H1 (cell line): ENCODE data around the gene TOR4A. TPM values are rescaled to one million over a fixed set of nuclear protein-coding genes. Genes with fewer than 3 reads are reported as not detected.

Experiments
- CTCF ChIA-PET: fragments of 300-600 bp; sonication (Branson Sonifier 250); formaldehyde crosslinking; loops from one replicate; lab custom pipeline; 2021; ENCODE audit not compliant: partially characterized antibody; lab: Charles Lee
- POLR2A ChIA-PET: fragments of 300-600 bp; sonication (Branson Sonifier 250); formaldehyde crosslinking; loops from one replicate; lab custom pipeline; 2021; ENCODE audit warnings: inconsistent platforms; ENCODE audit not compliant: partially characterized antibody; lab: Charles Lee
- DNase-seq, 2 experiments: peaks; one replicate each; pipeline versions ENCODE4 v3.0.0 to v3.0.0-alpha.2; 2010 to 2022; ENCODE audit warnings: low spot score in 2 of 2, low read depth in 1 of 2, mixed read lengths in 1 of 2
- FAIRE-seq: peaks from 2 replicates; lab custom pipeline; 2011; peaks lifted over from hg19 to GRCh38; lab: Jason Lieb, UNC
- H2AFZ ChIP-seq: 2 replicates; pipeline ENCODE4 v1.8.1; 2012; ENCODE audit warnings: low read length, inconsistent platforms
- H2AK5ac ChIP-seq: 2 replicates; pipeline ENCODE4 v1.6.1; 2013; ENCODE audit warnings: low read depth, low read length
- H2BK120ac ChIP-seq: replicated peaks from 2 replicates; pipeline ENCODE3; 2013; ENCODE audit warnings: low read depth, low read length, inconsistent platforms
- H2BK12ac ChIP-seq: 2 replicates; pipeline ENCODE4 v1.6.1; 2013; ENCODE audit warnings: low read depth, low read length
- H2BK15ac ChIP-seq: 2 replicates; pipeline ENCODE4 v1.6.1; 2013; ENCODE audit warnings: low read length
- H2BK20ac ChIP-seq: 2 replicates; pipeline ENCODE4 v1.6.1; 2013; ENCODE audit warnings: low read length
- H2BK5ac ChIP-seq: 2 replicates; pipeline ENCODE4 v1.6.1; 2013; ENCODE audit warnings: low read depth, low read length
- H3K14ac ChIP-seq: 2 replicates; pipeline ENCODE4 v1.6.1; 2013; ENCODE audit warnings: inconsistent platforms; ENCODE audit not compliant: insufficient read length
- H3K18ac ChIP-seq: 2 replicates; pipeline ENCODE4 v1.6.1; 2013; ENCODE audit warnings: low read length; ENCODE audit errors: extremely low read depth
- H3K23ac ChIP-seq: 2 replicates; pipeline ENCODE4 v1.6.1; 2013; ENCODE audit warnings: inconsistent platforms; ENCODE audit not compliant: insufficient read length
- H3K23me2 ChIP-seq: 2 replicates; pipeline ENCODE4 v1.6.1; 2013; ENCODE audit warnings: low read depth, low read length
- H3K27ac ChIP-seq: 2 replicates; pipeline ENCODE4 v1.6.1; 2011; ENCODE audit warnings: low read depth, low read length, inconsistent platforms
- H3K27me3 ChIP-seq, 4 experiments: replicated peaks in 1 of 4; 1 replicate in 1 of 4; 2 replicates in 3 of 4; pipeline versions ENCODE4 v1.6.1 to v1.8.1; 2011 to 2013; ENCODE audit warnings: low read length in 3 of 4, mild to moderate bottlenecking in 3 of 4, inconsistent platforms in 2 of 4, mixed read lengths in 2 of 4, moderate library complexity in 1 of 4; ENCODE audit not compliant: control insufficient read depth in 3 of 4, insufficient read depth in 3 of 4; ENCODE audit errors: extremely low read depth in 1 of 4
- H3K36me3 ChIP-seq, 4 experiments: 2 replicates each; pipeline versions ENCODE4 v1.6.1 to v1.8.1; 2011 to 2013; ENCODE audit warnings: mild to moderate bottlenecking in 4 of 4, low read length in 3 of 4, moderate library complexity in 2 of 4, control low read depth in 1 of 4, inconsistent platforms in 1 of 4; ENCODE audit not compliant: insufficient read depth in 4 of 4, control insufficient read depth in 2 of 4
- H3K4ac ChIP-seq: replicated peaks from 2 replicates; pipeline ENCODE3; 2013; ENCODE audit warnings: low read length, low read depth, mixed read lengths, inconsistent platforms; ENCODE audit not compliant: insufficient read length
- H3K4me1 ChIP-seq, 4 experiments: replicated peaks in 1 of 4; 1 replicate in 1 of 4; 2 replicates in 3 of 4; pipeline versions ENCODE4 v1.6.1 to v1.8.1; 2011 to 2013; ENCODE audit warnings: low read length in 3 of 4, inconsistent platforms in 2 of 4, mixed read lengths in 1 of 4; ENCODE audit not compliant: insufficient read depth in 4 of 4, control insufficient read depth in 3 of 4
- H3K4me2 ChIP-seq, 2 experiments: 2 replicates each; pipeline versions ENCODE4 v1.6.1 to v1.8.1; 2011 to 2013; ENCODE audit warnings: low read depth in 2 of 2, low read length in 2 of 2, control low read depth in 1 of 2, inconsistent platforms in 1 of 2, mild to moderate bottlenecking in 1 of 2; ENCODE audit not compliant: insufficient read depth in 1 of 2
- H3K4me3 ChIP-seq, 4 experiments: fragments of 200-600, 300-600 bp in 1 of 4; sonication (generic), shearing (Covaris generic), sonication (Bioruptor Twin) in 1 of 4; 2 replicates each; pipeline versions ENCODE4 v1.5.1 to v1.8.1; 2011 to 2016; ENCODE audit warnings: low read length in 4 of 4, low read depth in 3 of 4, control low read depth in 2 of 4, inconsistent platforms in 2 of 4, mild to moderate bottlenecking in 2 of 4, mixed read lengths in 1 of 4, moderate library complexity in 1 of 4; ENCODE audit not compliant: insufficient read depth in 2 of 4; ENCODE audit errors: extremely low read depth in 1 of 4
- H3K56ac ChIP-seq: replicated peaks from 2 replicates; pipeline ENCODE3; 2013; ENCODE audit warnings: low read depth, mild to moderate bottlenecking, mixed read lengths, low read length, inconsistent platforms; ENCODE audit not compliant: insufficient read length
- H3K79me1 ChIP-seq: 2 replicates; pipeline ENCODE4 v1.6.1; 2013; ENCODE audit warnings: low read depth, low read length, control low read depth
- H3K79me2 ChIP-seq, 2 experiments: 2 replicates each; pipeline versions ENCODE4 v1.6.1 to v1.8.1; 2012 to 2013; ENCODE audit warnings: low read length in 2 of 2, mild to moderate bottlenecking in 2 of 2, inconsistent platforms in 1 of 2; ENCODE audit not compliant: insufficient read depth in 2 of 2, control insufficient read depth in 1 of 2
- H3K9ac ChIP-seq, 4 experiments: replicated peaks in 1 of 4; 1 replicate in 1 of 4; 2 replicates in 3 of 4; pipeline versions ENCODE4 v1.6.1 to v1.8.1; 2011 to 2013; ENCODE audit warnings: low read depth in 3 of 4, low read length in 3 of 4, control low read depth in 2 of 4, mild to moderate bottlenecking in 2 of 4, moderate library complexity in 2 of 4, inconsistent platforms in 1 of 4; ENCODE audit errors: extremely low read depth in 1 of 4
- H3K9me3 ChIP-seq, 2 experiments: 2 replicates each; pipeline versions ENCODE4 v1.6.1 to v1.8.1; 2012 to 2013; ENCODE audit warnings: mild to moderate bottlenecking in 2 of 2, moderate library complexity in 2 of 2, control low read depth in 1 of 2, inconsistent platforms in 1 of 2, low read depth in 1 of 2, low read length in 1 of 2, mixed read lengths in 1 of 2; ENCODE audit not compliant: insufficient read depth in 2 of 2
- H4K20me1 ChIP-seq, 2 experiments: replicated peaks in 1 of 2; 2 replicates each; pipeline versions ENCODE3 to v1.8.1; 2011 to 2013; ENCODE audit warnings: inconsistent platforms in 2 of 2, low read length in 2 of 2, mild to moderate bottlenecking in 1 of 2; ENCODE audit not compliant: insufficient read depth in 2 of 2, control insufficient read depth in 1 of 2
- H4K5ac ChIP-seq: 2 replicates; pipeline ENCODE4 v1.6.1; 2013; ENCODE audit warnings: low read length, low read depth, mixed read lengths, inconsistent platforms; ENCODE audit not compliant: insufficient read length
- H4K8ac ChIP-seq: 2 replicates; pipeline ENCODE4 v1.8.0; 2013; ENCODE audit warnings: mild to moderate bottlenecking, moderate library complexity, low read length, inconsistent platforms; ENCODE audit not compliant: insufficient read depth; ENCODE audit errors: extremely low read depth
- H4K91ac ChIP-seq: replicated peaks from 2 replicates; pipeline ENCODE3; 2013; ENCODE audit warnings: low read length, mixed read lengths, inconsistent platforms; ENCODE audit not compliant: insufficient read length
- BACH1 ChIP-seq: IDR thresholded peaks from 2 replicates; pipeline ENCODE4 v1.6.1; 2012; ENCODE audit warnings: low read length, improper control_type of control experiment
- CTBP2 ChIP-seq: IDR thresholded peaks from 2 replicates; pipeline ENCODE4 v1.7.0; 2011; ENCODE audit warnings: borderline replicate concordance, mild to moderate bottlenecking, moderate library complexity, mixed read lengths, low read length; ENCODE audit not compliant: insufficient read depth, insufficient read length
- HDAC6 ChIP-seq: IDR thresholded peaks from one replicate; pipeline ENCODE4 v1.7.1; 2012; ENCODE audit warnings: low read depth, mild to moderate bottlenecking, inconsistent platforms, low read length, moderate library complexity
- KDM1A ChIP-seq: fragments of 200-600, 300-600 bp; sonication (generic); IDR thresholded peaks from 2 replicates; pipeline ENCODE4 v1.7.1; 2016; ENCODE audit warnings: mild to moderate bottlenecking, low read length, borderline replicate concordance
- KDM5A ChIP-seq: fragments of 200-600 bp; IDR thresholded peaks from 2 replicates; pipeline ENCODE4 v1.7.1; 2012; ENCODE audit warnings: mild to moderate bottlenecking, low read length, inconsistent platforms, mixed read lengths
- MAFK ChIP-seq: IDR thresholded peaks from 2 replicates; pipeline ENCODE4 v1.6.1; 2012; ENCODE audit warnings: low read depth, mild to moderate bottlenecking, improper control_type of control experiment, low read length
- MAX ChIP-seq: IDR thresholded peaks from 2 replicates; pipeline ENCODE4 v1.6.1; 2012; ENCODE audit warnings: inconsistent platforms
- RNF2 ChIP-seq: fragments of 200-900, 300-1000 bp; sonication (generic); IDR thresholded peaks from 2 replicates; pipeline ENCODE4 v1.7.1; 2016; ENCODE audit warnings: borderline replicate concordance, low read depth, mild to moderate bottlenecking, antibody characterized with exemption, low read length; ENCODE audit not compliant: poor library complexity, severe bottlenecking; ENCODE audit errors: missing control alignments
- SP1 ChIP-seq: IDR thresholded peaks from 2 replicates; pipeline ENCODE4 v1.6.1; 2011; ENCODE audit warnings: low read depth, low read length
- USF2 ChIP-seq: IDR thresholded peaks from 2 replicates; pipeline ENCODE4 v1.6.1; 2011; ENCODE audit warnings: low read length, improper control_type of control experiment
- WGBS, 2 experiments: shearing (Covaris generic) in 1 of 2; methylation state at CpG; one replicate each; pipeline versions ENCODE4 v1.1.6 to v1.1.7; 2013 to 2015; ENCODE audit warnings: low lambda C conversion rate in 2 of 2, mixed read lengths in 2 of 2, inconsistent platforms in 1 of 2, low coverage in 1 of 2, missing lambda C conversion rate in 1 of 2; ENCODE audit not compliant: insufficient replicate concordance in 2 of 2, insufficient coverage in 1 of 2, insufficient read length in 1 of 2; ENCODE audit errors: extremely low coverage in 1 of 2, missing lambda C conversion rate in 1 of 2; 5-methylcytosine and 5-hydroxymethylcytosine counted together
- polyA plus RNA-seq, 7 experiments: library from polyadenylated mRNA; depleted of rRNA in 3 of 7; stranded (reverse) in 5 of 7; unstranded in 2 of 7; fragments of >200 nt in 5 of 7; fragments of 200-250 nt in 2 of 7; gene quantifications; 1 replicate in 5 of 7; 2 replicates in 1 of 7; 4 replicates in 1 of 7; pipeline versions ENCODE4 v1.2.1 to v1.2.3, GENCODE V29; 2011 to 2013; ENCODE audit warnings: missing spikeins in 2 of 7, mixed read lengths in 2 of 7
- total RNA-seq: library from RNA; stranded (reverse); fragmentation: NEBNext Ultra II Directional; extraction: Animal tissue kit (Norgen Biotek cat#: 25700); gene quantifications from 2 replicates; pipeline ENCODE4 v1.2.1, GENCODE V29; 2021

Gene TOR4A
- total and polyA plus RNA-seq, 2 of the 8 experiments (the other 6 are each of a cell fraction or from before 2014, with no cell fraction given): 8.4 to 9.3 TPM

- Histone ChIP-seq H3K14ac (no peak overlapping the region), H3K9ac (no peak overlapping the region), H4K20me1 (peaks cover under 1 to 10% of the 10 kb centered on the region in 2 experiments), H3K23ac (no peak overlapping the region), H3K27ac (no peak overlapping the region), H2AFZ (no peak overlapping the region), H3K56ac (no peak overlapping the region), H4K91ac (no peak overlapping the region), H2BK5ac (no peak overlapping the region), H3K9me3 (no peaks in the 10 kb centered on the region), H3K79me1 (no peaks in the 10 kb centered on the region), H3K4me3 (no peak overlapping the region), H2BK20ac (no peak overlapping the region), H4K5ac (no peak overlapping the region), H2AK5ac (no peak overlapping the region), H3K23me2 (no peaks in the 10 kb centered on the region), H3K4ac (no peak overlapping the region), H2BK120ac (no peak overlapping the region), H2BK15ac (no peak overlapping the region), H4K8ac (no peak overlapping the region), H3K27me3 (no peaks in the 10 kb centered on the region), H3K79me2 (no peaks in the 10 kb centered on the region), H3K4me1 (no peaks in the 10 kb centered on the region), H3K18ac (no peak overlapping the region), H2BK12ac (no peak overlapping the region), H3K4me2 (no peak overlapping the region), H3K36me3 (peaks cover 6 to 37% (median 22%) of the 10 kb centered on the region in 4 experiments)
- POLR2A ChIA-PET: interaction anchor here (1.2 to 69.9 kb wide), 3 partner anchors 10 to 137 kb away, joined by 3 to 1462 read pairs (median 1462); partner anchors contain the start of genes CYSRT1, NDOR1, NELFB and RNF208
- WGBS, 2 experiments: 95% methylated on average over 15 of the region's 34 CpGs; no CpG with 5 or more reads in 1 of the 2 experiments
- FAIRE-seq (no peak), DNase-seq (no peak)
- CTCF ChIA-PET: interaction anchor here (0.8 to 2.6 kb wide), 7 partner anchors 10 to 178 kb away, joined by 3 to 11 read pairs (median 4); no protein-coding TSS in a partner anchor
- TF ChIP-seq HDAC6 (no peak), BACH1 (no peak), MAX (no peak), KDM1A (no peak), SP1 (no peak), RNF2 (no peak), USF2 (no peak), MAFK (no peak), KDM5A (no peak), CTBP2 (no peak)
These were observed 10.7 kb upstream of the TOR4A start for GRCh38 chr9:137266585-137267453.
